H9 (cell line): ENCODE data around the gene TRERF1. TPM values are rescaled to one million over a fixed set of nuclear protein-coding genes. Genes with fewer than 3 reads are reported as not detected.

Source experiments
- DNase-seq: peaks from one replicate; pipeline ENCODE4 v3.0.0-alpha.2; 2017
- H2AFZ ChIP-seq: one replicate; pipeline ENCODE4 v1.6.1; 2013; ENCODE audit warnings: mild to moderate bottlenecking, low read length, control low read depth, moderate library complexity
- H2AK5ac ChIP-seq: 2 replicates; pipeline ENCODE4 v1.6.1; 2013; ENCODE audit warnings: low read length, control low read depth, mixed read lengths; ENCODE audit not compliant: insufficient read length
- H2BK120ac ChIP-seq: one replicate; pipeline ENCODE4 v1.6.1; 2013; ENCODE audit warnings: low read depth, mild to moderate bottlenecking, low read length, control low read depth, inconsistent platforms; ENCODE audit not compliant: poor library complexity, severe bottlenecking
- H2BK12ac ChIP-seq: 2 replicates; pipeline ENCODE4 v1.6.1; 2013; ENCODE audit warnings: low read length, control low read depth, mixed read lengths, low read depth; ENCODE audit not compliant: insufficient read length
- H2BK15ac ChIP-seq: 2 replicates; pipeline ENCODE4 v1.6.1; 2013; ENCODE audit warnings: low read depth, low read length, control low read depth
- H2BK20ac ChIP-seq: one replicate; pipeline ENCODE4 v1.6.1; 2013; ENCODE audit warnings: low read depth, mild to moderate bottlenecking, low read length, control low read depth, inconsistent platforms; ENCODE audit not compliant: poor library complexity, severe bottlenecking
- H2BK5ac ChIP-seq: 2 replicates; pipeline ENCODE4 v1.6.1; 2013; ENCODE audit warnings: low read length, control low read depth, mixed read lengths; ENCODE audit not compliant: insufficient read length
- H3K14ac ChIP-seq: 2 replicates; pipeline ENCODE4 v1.6.1; 2013; ENCODE audit warnings: low read length, control low read depth; ENCODE audit not compliant: insufficient read depth
- H3K18ac ChIP-seq: 2 replicates; pipeline ENCODE4 v1.6.1; 2013; ENCODE audit warnings: low read depth, mild to moderate bottlenecking, mixed read lengths, low read length, control low read depth; ENCODE audit not compliant: insufficient read length
- H3K23ac ChIP-seq: 2 replicates; pipeline ENCODE4 v1.6.1; 2013; ENCODE audit warnings: low read length, control low read depth, mixed read lengths, low read depth; ENCODE audit not compliant: insufficient read length
- H3K23me2 ChIP-seq: 2 replicates; pipeline ENCODE4 v1.6.1; 2013; ENCODE audit warnings: low read depth, mild to moderate bottlenecking, mixed read lengths, low read length, control low read depth; ENCODE audit not compliant: insufficient read length, poor library complexity, severe bottlenecking
- H3K27ac ChIP-seq: 2 replicates; pipeline ENCODE4 v1.5.1; 2013; ENCODE audit warnings: low read length, control low read depth, mixed read lengths, low read depth; ENCODE audit not compliant: insufficient read length
- H3K27me3 ChIP-seq: 2 replicates; pipeline ENCODE4 v1.6.1; 2013; ENCODE audit warnings: low read length, control low read depth, inconsistent platforms; ENCODE audit not compliant: insufficient read depth
- H3K4ac ChIP-seq: 2 replicates; pipeline ENCODE4 v1.6.1; 2013; ENCODE audit warnings: low read depth, mild to moderate bottlenecking, control low read depth, inconsistent platforms, low read length, moderate library complexity
- H3K4me1 ChIP-seq: 2 replicates; pipeline ENCODE4 v1.6.1; 2013; ENCODE audit warnings: low read length, control low read depth, inconsistent platforms; ENCODE audit not compliant: insufficient read depth
- H3K4me2 ChIP-seq: 2 replicates; pipeline ENCODE4 v1.6.1; 2013; ENCODE audit warnings: low read length, control low read depth, mixed read lengths; ENCODE audit not compliant: insufficient read length, insufficient read depth
- H3K56ac ChIP-seq: 2 replicates; pipeline ENCODE4 v1.6.1; 2013; ENCODE audit warnings: low read depth, mild to moderate bottlenecking, mixed read lengths, low read length, control low read depth; ENCODE audit not compliant: insufficient read length
- H3K79me1 ChIP-seq: 2 replicates; pipeline ENCODE4 v1.6.1; 2013; ENCODE audit warnings: low read depth, mild to moderate bottlenecking, moderate library complexity, low read length, control low read depth, inconsistent platforms; ENCODE audit not compliant: insufficient read depth, poor library complexity, severe bottlenecking
- H3K79me2 ChIP-seq: 2 replicates; pipeline ENCODE4 v1.6.1; 2013; ENCODE audit warnings: low read length, control low read depth, inconsistent platforms; ENCODE audit not compliant: insufficient read depth
- H3K9ac ChIP-seq: 2 replicates; pipeline ENCODE4 v1.6.1; 2013; ENCODE audit warnings: low read length, control low read depth, mixed read lengths; ENCODE audit not compliant: insufficient read length; ENCODE audit errors: extremely low read depth
- H3K9me3 ChIP-seq: one replicate; pipeline ENCODE4 v1.6.1; 2013; ENCODE audit warnings: low read depth, low read length, inconsistent platforms; ENCODE audit not compliant: control insufficient read depth
- H3T11ph ChIP-seq: one replicate; pipeline ENCODE4 v1.6.1; 2013; ENCODE audit warnings: mild to moderate bottlenecking, low read length, control low read depth, inconsistent platforms
- H4K20me1 ChIP-seq: one replicate; pipeline ENCODE4 v1.6.1; 2013; ENCODE audit not compliant: control insufficient read depth, insufficient read length, insufficient read depth
- H4K5ac ChIP-seq: 2 replicates; pipeline ENCODE4 v1.6.1; 2013; ENCODE audit warnings: low read depth, mild to moderate bottlenecking, mixed read lengths, low read length, control low read depth; ENCODE audit not compliant: insufficient read length
- H4K8ac ChIP-seq: replicated peaks from 2 replicates; pipeline ENCODE4 v1.6.1; 2013; ENCODE audit warnings: low read length, control low read depth, mixed read lengths, low read depth; ENCODE audit not compliant: insufficient read length
- H4K91ac ChIP-seq: 2 replicates; pipeline ENCODE4 v1.6.1; 2013; ENCODE audit warnings: low read depth, mild to moderate bottlenecking, moderate library complexity, mixed read lengths, low read length, control low read depth; ENCODE audit not compliant: insufficient read length
- H3K27ac Mint-ChIP-seq, 3 experiments: 2 replicates in 2 of 3; 3 replicates in 1 of 3; pipeline ENCODE4 v1.8.0; 2020 to 2021; ENCODE audit warnings: mixed read lengths in 3 of 3, mild to moderate bottlenecking in 1 of 3, moderate library complexity in 1 of 3
- H3K27me3 Mint-ChIP-seq: 2 replicates; pipeline ENCODE4 v1.8.0; 2021; ENCODE audit warnings: low read depth, mild to moderate bottlenecking, moderate library complexity, mixed read lengths
- H3K36me3 Mint-ChIP-seq, 3 experiments: 2 replicates in 2 of 3; 3 replicates in 1 of 3; pipeline ENCODE4 v1.8.0; 2020 to 2021; ENCODE audit warnings: low read depth in 3 of 3, mixed read lengths in 3 of 3; ENCODE audit not compliant: insufficient read depth in 1 of 3
- H3K4me1 Mint-ChIP-seq, 2 experiments: 2 replicates each; pipeline ENCODE4 v1.8.0; 2020; ENCODE audit warnings: mixed read lengths in 2 of 2
- H3K4me3 Mint-ChIP-seq, 2 experiments: 2 replicates in 1 of 2; 3 replicates in 1 of 2; pipeline ENCODE4 v1.8.0; 2020 to 2021; ENCODE audit warnings: mild to moderate bottlenecking in 2 of 2, mixed read lengths in 2 of 2, moderate library complexity in 1 of 2
- H3K9me3 Mint-ChIP-seq, 2 experiments: 2 replicates in 1 of 2; 3 replicates in 1 of 2; pipeline ENCODE4 v1.8.0; 2020; ENCODE audit warnings: mild to moderate bottlenecking in 2 of 2, mixed read lengths in 2 of 2, moderate library complexity in 1 of 2
- CTCF ChIP-seq: fragments of 200-600 bp; sonication (generic); conservative IDR thresholded peaks from 3 replicates; pipeline ENCODE4 v1.8.0; 2021; ENCODE audit warnings: antibody characterized with exemption, mild to moderate bottlenecking
- WGBS: extraction: QIAGEN DNeasy Blood & Tissue Kit; methylation state at CpG from one replicate; pipeline ENCODE4 v1.1.7; 2013; ENCODE audit warnings: missing lambda C conversion rate, low lambda C conversion rate, mixed read lengths; ENCODE audit not compliant: insufficient read length; ENCODE audit errors: extremely low coverage; 5-methylcytosine and 5-hydroxymethylcytosine counted together
- total RNA-seq: library from RNA; stranded (reverse); gene quantifications from 2 replicates; pipeline ENCODE4 v1.2.1, GENCODE V29; 2021

The TRERF1 gene
- total RNA-seq, 1 experiment from 2014 or later, result 19.7 TPM

DNA sequence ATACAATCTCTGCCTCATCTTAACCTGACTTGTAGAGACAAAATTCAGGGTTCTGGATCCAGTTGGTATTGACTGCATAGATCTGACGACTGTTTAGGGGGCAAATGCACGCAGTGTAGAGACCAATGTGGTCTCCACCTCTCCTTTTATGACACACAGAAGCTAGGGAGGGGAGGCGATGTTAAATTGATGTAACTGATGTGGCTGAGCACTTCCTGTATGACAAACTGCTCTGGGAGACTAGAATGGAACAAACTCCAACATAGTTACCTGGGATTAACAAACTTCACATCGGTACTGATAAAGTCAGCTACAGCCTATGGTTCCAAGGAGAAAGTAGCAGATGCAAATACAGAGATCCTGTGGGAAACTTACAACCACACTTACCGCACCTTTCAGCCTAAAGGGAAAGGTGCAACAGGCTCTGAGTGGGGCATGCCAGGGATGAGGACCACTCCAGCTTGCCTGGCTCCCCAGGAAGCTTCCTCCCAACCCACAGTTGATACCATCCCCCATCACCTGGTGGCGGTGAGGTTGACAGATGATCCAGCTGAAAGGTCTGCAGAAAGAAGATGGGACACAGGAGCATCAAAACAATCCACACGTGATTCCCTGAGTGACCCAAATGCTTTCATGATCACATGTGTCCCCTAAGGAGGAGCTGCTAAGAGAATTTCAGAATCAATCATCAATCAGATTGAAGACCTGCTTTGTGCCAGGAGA, 173.4 kb downstream of the TRERF1 start:
- Histone ChIP-seq H4K20me1 (no peaks in the 10 kb centered on the region), H3K79me1 (no peaks in the 10 kb centered on the region), H3T11ph (no peak overlapping the region), H3K27ac (no peak overlapping the region), H3K18ac (no peak overlapping the region), H2BK120ac (no peak overlapping the region), H3K9ac (no peak overlapping the region), H2BK12ac (no peak overlapping the region), H3K23ac (no peak overlapping the region), H4K8ac (no peak overlapping the region), H3K14ac (no peak overlapping the region), H3K23me2 (no peaks in the 10 kb centered on the region), H2AFZ (no peak overlapping the region), H2AK5ac (no peak overlapping the region), H3K4me2 (no peak overlapping the region), H2BK15ac (no peak overlapping the region), H2BK20ac (no peak overlapping the region), H2BK5ac (no peak overlapping the region), H4K91ac (no peak overlapping the region), H3K4me1 (no peaks in the 10 kb centered on the region), H4K5ac (no peak overlapping the region), H3K79me2 (no peaks in the 10 kb centered on the region; the same call in 1 of the 2 replicates), H3K4ac (no peak overlapping the region), H3K9me3 (no peaks in the 10 kb centered on the region), H3K56ac (no peak overlapping the region), H3K27me3 (no peaks in the 10 kb centered on the region)
- no peak for DNase-seq
- TF ChIP-seq CTCF, result no peak
- Mint-ChIP-seq H3K36me3 (peaks cover 0 to 14% (median 0%) of the 10 kb centered on the region in 3 experiments; a peak in 5 of 7 replicates), H3K9me3 (peaks cover 0 to 3% of the 10 kb centered on the region in 2 experiments; a peak in 2 of 5 replicates), H3K27ac (no peak overlapping the region; a peak in 1 of 7 replicates), H3K27me3 (no peaks in the 10 kb centered on the region), H3K4me3 (no peak overlapping the region), H3K4me1 (peaks cover 17 to 25% of the 10 kb centered on the region in 2 experiments)
- WGBS, result no CpG with 5 or more reads among the region's 7 CpGs
